Osteoblast (primary cell): ENCODE data around the gene ZNF385D. TPM values are rescaled to one million over a fixed set of nuclear protein-coding genes. Genes with fewer than 3 reads are reported as not detected.

ENCODE experiments used
- DNase-seq: peaks from one replicate; pipeline ENCODE4 v3.0.0; 2011; ENCODE audit warnings: low spot score, mixed read lengths; ENCODE audit not compliant: insufficient read length; ENCODE audit errors: missing footprints
- H2AFZ ChIP-seq: 2 replicates; pipeline ENCODE4 v1.6.0; 2011; ENCODE audit warnings: mild to moderate bottlenecking, low read length
- H3K27ac ChIP-seq: 2 replicates; pipeline ENCODE4 v1.5.1; 2011; ENCODE audit warnings: mild to moderate bottlenecking, low read depth, low read length, moderate library complexity
- H3K27me3 ChIP-seq: 2 replicates; pipeline ENCODE4 v1.6.0; 2012; ENCODE audit warnings: mild to moderate bottlenecking, control low read depth, inconsistent platforms, low read length, moderate library complexity; ENCODE audit not compliant: insufficient read depth
- H3K36me3 ChIP-seq: 2 replicates; pipeline ENCODE4 v1.5.1; 2011; ENCODE audit warnings: mild to moderate bottlenecking, low read length, control low read depth, moderate library complexity; ENCODE audit not compliant: insufficient read depth
- H3K4me1 ChIP-seq: 2 replicates; pipeline ENCODE4 v1.5.1; 2011; ENCODE audit warnings: mild to moderate bottlenecking, low read length, control low read depth, moderate library complexity; ENCODE audit not compliant: insufficient read depth
- H3K4me2 ChIP-seq: 2 replicates; pipeline ENCODE4 v1.6.0; 2011; ENCODE audit warnings: mild to moderate bottlenecking, low read length; ENCODE audit not compliant: insufficient read depth
- H3K4me3 ChIP-seq: fragments of 200-600 bp; sonication (generic); 3 replicates; pipeline ENCODE4 v1.5.1; 2012; ENCODE audit warnings: mild to moderate bottlenecking, low read length, inconsistent platforms; ENCODE audit not compliant: insufficient read depth
- H3K79me2 ChIP-seq: 2 replicates; pipeline ENCODE4 v1.6.0; 2012; ENCODE audit warnings: mild to moderate bottlenecking, low read length, control low read depth, inconsistent platforms; ENCODE audit not compliant: insufficient read depth
- H3K9me3 ChIP-seq: 2 replicates; pipeline ENCODE4 v1.5.1; 2011; ENCODE audit warnings: low read depth, low read length, control low read depth
- H4K20me1 ChIP-seq: 2 replicates; pipeline ENCODE4 v1.6.0; 2012; ENCODE audit warnings: mild to moderate bottlenecking, low read length, control low read depth; ENCODE audit not compliant: insufficient read depth
- total RNA-seq: library from RNA; depleted of rRNA; stranded (reverse); fragments of >200 nt; gene quantifications from 2 replicates; pipeline ENCODE4 v1.2.3, GENCODE V29; 2012
- TF ChIP-seq, protein P1 (sequence below): IDR thresholded peaks from 2 replicates; pipeline ENCODE4 v1.5.1; 2011; ENCODE audit warnings: mild to moderate bottlenecking, low read depth, low read length, moderate library complexity; ENCODE audit errors: extremely low read depth

The ZNF385D gene
- total RNA-seq, 1 donor, result 2.5 TPM

DNA sequence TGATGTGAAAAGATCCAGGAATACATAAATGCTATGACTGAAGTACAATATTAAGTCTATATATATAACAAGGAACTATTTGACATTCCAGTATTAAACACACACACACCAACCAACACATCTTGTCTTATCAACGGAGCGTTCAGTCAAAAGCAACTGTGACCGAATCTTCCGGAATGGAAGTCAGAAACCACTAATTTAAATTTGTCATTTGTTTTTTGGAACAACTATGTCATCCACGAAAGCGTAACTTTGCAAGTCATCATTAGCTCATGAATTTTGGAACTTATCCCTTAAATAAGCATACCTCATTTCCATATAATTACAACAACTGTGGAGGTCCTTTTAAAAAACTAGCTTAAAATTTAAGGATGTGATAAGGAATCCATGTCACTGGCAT, 5.0 kb downstream of the ZNF385D start:
- no peak overlapping the region for H3K4me2 ChIP-seq

DNA sequence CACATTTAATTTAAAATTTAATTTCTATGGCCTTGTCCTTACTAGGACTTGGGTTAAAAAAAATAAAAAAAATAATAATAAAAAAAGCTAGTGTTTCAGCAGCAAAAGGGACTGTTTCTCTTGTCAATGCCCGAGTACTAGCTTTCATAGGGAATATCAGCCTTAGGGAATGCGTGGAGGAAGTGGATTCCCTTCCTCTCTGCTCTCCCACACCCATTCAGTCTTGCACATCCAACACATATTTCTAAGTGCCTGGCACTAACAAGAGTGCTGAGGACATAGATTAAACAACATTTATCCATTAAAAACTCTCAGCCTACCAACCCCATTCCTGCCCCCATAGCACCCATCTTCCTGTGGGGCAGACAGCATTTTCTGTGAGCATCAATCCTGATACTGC, 6.2 kb downstream of the ZNF385D start:
- H3K9me3 ChIP-seq, result no peaks in the 10 kb centered on the region
- no peak overlapping the region for H2AFZ ChIP-seq
- no peaks in the 10 kb centered on the region for H4K20me1 ChIP-seq
- no peak overlapping the region for H3K4me3 ChIP-seq
- TF ChIP-seq, protein P1, sequence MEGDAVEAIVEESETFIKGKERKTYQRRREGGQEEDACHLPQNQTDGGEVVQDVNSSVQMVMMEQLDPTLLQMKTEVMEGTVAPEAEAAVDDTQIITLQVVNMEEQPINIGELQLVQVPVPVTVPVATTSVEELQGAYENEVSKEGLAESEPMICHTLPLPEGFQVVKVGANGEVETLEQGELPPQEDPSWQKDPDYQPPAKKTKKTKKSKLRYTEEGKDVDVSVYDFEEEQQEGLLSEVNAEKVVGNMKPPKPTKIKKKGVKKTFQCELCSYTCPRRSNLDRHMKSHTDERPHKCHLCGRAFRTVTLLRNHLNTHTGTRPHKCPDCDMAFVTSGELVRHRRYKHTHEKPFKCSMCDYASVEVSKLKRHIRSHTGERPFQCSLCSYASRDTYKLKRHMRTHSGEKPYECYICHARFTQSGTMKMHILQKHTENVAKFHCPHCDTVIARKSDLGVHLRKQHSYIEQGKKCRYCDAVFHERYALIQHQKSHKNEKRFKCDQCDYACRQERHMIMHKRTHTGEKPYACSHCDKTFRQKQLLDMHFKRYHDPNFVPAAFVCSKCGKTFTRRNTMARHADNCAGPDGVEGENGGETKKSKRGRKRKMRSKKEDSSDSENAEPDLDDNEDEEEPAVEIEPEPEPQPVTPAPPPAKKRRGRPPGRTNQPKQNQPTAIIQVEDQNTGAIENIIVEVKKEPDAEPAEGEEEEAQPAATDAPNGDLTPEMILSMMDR, result no peak
- no peaks in the 10 kb centered on the region for H3K4me1 ChIP-seq
- no peaks in the 10 kb centered on the region for H3K79me2 ChIP-seq
- H3K27ac ChIP-seq, result no peak overlapping the region
- no peak for DNase-seq
- H3K27me3 ChIP-seq, result no peaks in the 10 kb centered on the region
- H3K36me3 ChIP-seq, result no peaks in the 10 kb centered on the region
- no peak overlapping the region for H3K4me2 ChIP-seq

More for the DNA sequence above, 5.0 kb downstream of the ZNF385D start:
- H3K27ac ChIP-seq, result no peak overlapping the region
- TF ChIP-seq, protein P1, result no peak
- H2AFZ ChIP-seq, result no peak overlapping the region
- H3K36me3 ChIP-seq, result no peaks in the 10 kb centered on the region
- no peak overlapping the region for H3K4me3 ChIP-seq
- no peak for DNase-seq
- no peaks in the 10 kb centered on the region for H3K79me2 ChIP-seq
- peaks cover 6% of the 10 kb centered on the region for H3K4me1 ChIP-seq
- no peaks in the 10 kb centered on the region for H3K27me3 ChIP-seq
- H4K20me1 ChIP-seq, result no peaks in the 10 kb centered on the region
- H3K9me3 ChIP-seq, result no peaks in the 10 kb centered on the region

DNA sequence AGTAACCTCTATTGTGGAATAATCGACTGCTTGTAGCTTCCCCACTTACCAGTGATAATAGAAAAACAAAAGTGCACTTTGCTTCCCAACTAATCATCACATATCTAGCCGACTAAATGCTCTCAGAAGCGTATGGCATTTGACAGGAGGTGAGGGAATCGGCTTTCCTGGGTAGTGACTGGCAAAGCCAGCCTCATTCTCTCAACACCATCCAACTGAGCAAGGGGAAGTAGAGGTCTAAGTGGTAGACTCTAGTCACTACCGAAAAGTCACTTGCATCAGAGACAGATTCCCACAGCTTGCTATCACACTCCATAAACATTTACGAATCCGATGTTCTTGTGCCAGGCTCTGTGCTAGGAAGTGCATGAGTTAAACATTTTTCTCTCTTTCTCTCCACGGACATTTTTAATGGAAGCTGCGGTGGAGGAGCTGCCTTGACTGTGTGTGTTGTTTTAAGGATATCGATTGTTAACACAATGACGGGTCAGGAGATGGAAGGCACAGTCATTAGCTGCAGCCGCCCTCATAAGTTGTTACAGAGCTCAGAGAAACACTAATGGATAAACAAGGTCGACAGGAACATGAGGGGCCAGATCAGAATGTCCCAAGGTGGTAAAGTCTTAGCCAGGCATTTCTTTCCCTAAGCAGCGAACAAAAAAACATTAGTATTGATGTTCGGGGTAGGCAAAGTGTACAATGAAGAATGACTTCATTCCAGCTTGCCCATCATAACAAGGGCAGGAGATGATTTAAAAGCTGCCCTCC, 11.9 kb downstream of the ZNF385D start:
- H3K27me3 ChIP-seq, result no peaks in the 10 kb centered on the region
- H3K9me3 ChIP-seq, result no peaks in the 10 kb centered on the region
- no peak overlapping the region for H2AFZ ChIP-seq
- H3K79me2 ChIP-seq, result no peaks in the 10 kb centered on the region
- H3K4me1 ChIP-seq, result no peaks in the 10 kb centered on the region
- no peak overlapping the region for H3K4me2 ChIP-seq
- TF ChIP-seq, protein P1, result no peak
- H3K4me3 ChIP-seq, result no peak overlapping the region
- no peak for DNase-seq
- no peaks in the 10 kb centered on the region for H3K36me3 ChIP-seq
- H3K27ac ChIP-seq, result no peak overlapping the region
- H4K20me1 ChIP-seq, result no peaks in the 10 kb centered on the region

DNA sequence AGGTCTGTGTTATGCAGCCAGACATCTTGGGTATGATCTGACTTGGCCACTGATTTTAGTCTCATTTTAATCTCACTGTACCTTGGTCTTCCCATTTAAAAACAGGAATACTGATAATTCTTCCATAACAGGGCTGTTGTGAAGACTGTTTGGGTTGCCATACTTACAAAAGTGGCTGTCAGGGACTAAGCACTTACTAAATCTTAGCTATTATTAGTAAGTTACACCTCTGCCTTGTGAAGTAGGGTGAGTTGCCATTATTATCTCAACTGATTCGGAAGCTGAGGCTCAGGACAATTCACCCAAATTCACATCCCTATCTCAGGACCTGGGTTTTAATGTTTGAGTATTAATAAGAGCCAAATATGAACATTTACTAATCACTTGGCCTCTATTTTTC, 12.7 kb downstream of the ZNF385D start:
- H3K4me2 ChIP-seq, result no peak overlapping the region
- H3K27ac ChIP-seq, result no peak overlapping the region
- H3K27me3 ChIP-seq, result no peaks in the 10 kb centered on the region
- no peak overlapping the region for H2AFZ ChIP-seq
- H3K9me3 ChIP-seq, result no peaks in the 10 kb centered on the region
- no peaks in the 10 kb centered on the region for H3K79me2 ChIP-seq
- no peak for DNase-seq
- H3K4me3 ChIP-seq, result no peak overlapping the region
- no peaks in the 10 kb centered on the region for H3K4me1 ChIP-seq
- H3K36me3 ChIP-seq, result no peaks in the 10 kb centered on the region
- H4K20me1 ChIP-seq, result no peaks in the 10 kb centered on the region
- TF ChIP-seq, protein P1, result no peak
